GM18870 (cell line): Measurements from ENCODE around the gene COX6B2.

ENCODE experiments used
- ATAC-seq: cut with Tn5 transposase; IDR thresholded peaks from one replicate; pipeline ENCODE4 v1.9.1; 2021; ENCODE audit warnings: moderate library complexity; ENCODE audit not compliant: unreplicated experiment

COX6B2 gene

GRCh38 chr19:55362990-55363716 is 8.6 kb upstream of the COX6B2 start, which contains the start of gene GARIN5B:
TSS of gene GARIN5B (minus strand) at chr19:55363260. CDS start at chr19:55363066, 194 bp downstream.
- ATAC-seq = no peak

- no peak for ATAC-seq
These were observed 7.9 kb upstream of the COX6B2 start for GRCh38 chr19:55362174-55362989.

GRCh38 chr19:55360902-55361301 is 6.4 kb upstream of the COX6B2 start:
- ATAC-seq = no peak

- ATAC-seq = no peak
These were observed 4.7 kb upstream of the COX6B2 start for GRCh38 chr19:55358943-55359908.

GRCh38 chr19:55358493-55358892 is 4.0 kb upstream of the COX6B2 start:
- no peak for ATAC-seq

- ATAC-seq = no peak
These were observed 798 bp upstream of the COX6B2 start for GRCh38 chr19:55355213-55355821.

GRCh38 chr19:55353803-55354697 is 469 bp downstream of the COX6B2 start:
- no peak for ATAC-seq

- ATAC-seq = no peak
These were observed 1.1 kb downstream of the COX6B2 start for GRCh38 chr19:55353356-55353802.

GRCh38 chr19:55352549-55353145 is 1.9 kb downstream of the COX6B2 start:
- no peak for ATAC-seq

- ATAC-seq = no peak
These were observed 2.5 kb downstream of the COX6B2 start for GRCh38 chr19:55352040-55352439.

GRCh38 chr19:55350620-55351315 is 3.8 kb downstream of the COX6B2 start:
- ATAC-seq = no peak

GRCh38 chr19:55348317-55349034 is 6.0 kb downstream of the COX6B2 start:
- no peak for ATAC-seq

- ATAC-seq = no peak
These were observed 7.0 kb downstream of the COX6B2 start for GRCh38 chr19:55347442-55348009.

- no peak for ATAC-seq
These were observed 7.6 kb downstream of the COX6B2 start for GRCh38 chr19:55346725-55347441.

GRCh38 chr19:55345818-55346724 is 8.4 kb downstream of the COX6B2 start:
- no peak for ATAC-seq
